Activated B cell treated with CpG ODN at 0.5 μM for 24 hours (primary cell): Measurements from ENCODE around the gene ZBTB5. TPM values are rescaled to one million over a fixed set of nuclear protein-coding genes. Genes with fewer than 3 reads are reported as not detected.

ENCODE experiments used
- ATAC-seq: fragments of 200-7000 bp; cut with Tn5 transposase; one replicate; pipeline ENCODE4 v1.10.0; 2021; ENCODE audit warnings: low read depth, mild to moderate bottlenecking, moderate library complexity
- CTCF ChIA-PET: fragments of 350-600 bp; sonication (Branson Sonifier 250); formaldehyde crosslinking; loops from one replicate; lab custom pipeline; 2021; ENCODE audit warnings: antibody characterized with exemption; lab: Charles Lee
- POLR2A ChIA-PET: fragments of 350-600 bp; sonication (Branson Sonifier 250); formaldehyde crosslinking; loops from one replicate; lab custom pipeline; 2021; ENCODE audit warnings: antibody characterized with exemption; lab: Charles Lee
- DNase-seq: peaks from one replicate; pipeline ENCODE4 v3.0.0; 2022
- H3K27ac Mint-ChIP-seq: one replicate; pipeline ENCODE4 v1.8.0; 2020; ENCODE audit warnings: mixed read lengths
- H3K27me3 Mint-ChIP-seq: one replicate; pipeline ENCODE4 v1.8.0; 2021; ENCODE audit warnings: mixed read lengths
- H3K36me3 Mint-ChIP-seq: one replicate; pipeline ENCODE4 v1.8.0; 2021; ENCODE audit warnings: low read depth, mixed read lengths
- H3K4me1 Mint-ChIP-seq: one replicate; pipeline ENCODE4 v1.8.0; 2021; ENCODE audit warnings: mixed read lengths
- H3K4me3 Mint-ChIP-seq: one replicate; pipeline ENCODE4 v1.8.0; 2020; ENCODE audit warnings: mild to moderate bottlenecking, mixed read lengths
- H3K9me3 Mint-ChIP-seq: one replicate; pipeline ENCODE4 v1.8.0; 2020; ENCODE audit warnings: mixed read lengths
- CTCF ChIP-seq: fragments of 200-600 bp; IDR thresholded peaks from one replicate; pipeline ENCODE4 v1.8.0; 2022; ENCODE audit warnings: antibody characterized with exemption, mild to moderate bottlenecking
- intact Hi-C: fragments of 100-400 bp; cut with micrococcal nuclease; formaldehyde crosslinking; loops from one replicate; pipeline ENCODE4 v1.15.1; 2024
- total RNA-seq: library from RNA; stranded (reverse); gene quantifications from 2 replicates; pipeline ENCODE4 v1.2.3, GENCODE V29; 2022

Gene ZBTB5
- total RNA-seq, 1 donor from 2014 or later, result 28.1 TPM

- Mint-ChIP-seq H3K4me3 (peak overlapping the region; percentile 96), H3K4me1 (peaks cover 36% of the 10 kb centered on the region), H3K27ac (no peak overlapping the region), H3K9me3 (no peaks in the 10 kb centered on the region), H3K27me3 (no peaks in the 10 kb centered on the region), H3K36me3 (peaks cover 52% of the 10 kb centered on the region)
- ChIA-PET POLR2A (interaction anchor here (0.8 to 4.2 kb wide), 6 partner anchors 14 to 142 kb away, joined by 3 to 55 read pairs (median 3); no protein-coding TSS in a partner anchor), CTCF (no interaction called here)
- DNase-seq (no peak), ATAC-seq (no peak)
- no peak for TF ChIP-seq CTCF
- intact Hi-C loops, result loop anchor here (5.0 kb wide), 1 partner anchor 552 kb away; no protein-coding TSS in a partner anchor
Measured at GRCh38 chr9:37424204-37424685, 41.0 kb downstream of the ZBTB5 start.

- H3K27me3 Mint-ChIP-seq, result no peaks in the 10 kb centered on the region
- POLR2A ChIA-PET, result interaction anchor here (0.6 to 4.2 kb wide), 12 partner anchors 9 to 432 kb away, joined by 3 to 55 read pairs (median 4); no protein-coding TSS in a partner anchor
- peaks cover 40% of the 10 kb centered on the region for H3K4me1 Mint-ChIP-seq
- ATAC-seq (no peak), DNase-seq (no peak)
- H3K36me3 Mint-ChIP-seq, result peaks cover 45% of the 10 kb centered on the region
- CTCF ChIA-PET, result no interaction called here
- H3K27ac Mint-ChIP-seq, result no peak overlapping the region
- H3K9me3 Mint-ChIP-seq, result no peaks in the 10 kb centered on the region
- peak overlapping the region; percentile 96 for H3K4me3 Mint-ChIP-seq
- intact Hi-C loops, result loop anchor here (1.0 to 5.0 kb wide), 2 partner anchors 11 to 551 kb away; no protein-coding TSS in a partner anchor
- no peak for TF ChIP-seq CTCF
Measured at GRCh38 chr9:37423508-37423907, 41.7 kb downstream of the ZBTB5 start.

- Mint-ChIP-seq H3K27ac (peak within 1 kb of the TSS; percentile 93), H3K36me3 (peaks cover 35% of the 10 kb centered on the region), H3K4me3 (peak within 1 kb of the TSS; percentile 96), H3K27me3 (no peaks in the 10 kb centered on the region), H3K9me3 (no peaks in the 10 kb centered on the region), H3K4me1 (peaks cover 40% of the 10 kb centered on the region)
- DNase-seq (peak; percentile 90), ATAC-seq (peak; percentile 98)
- intact Hi-C loops, result loop anchor here (1.0 to 5.0 kb wide), 5 partner anchors 11 to 550 kb away; partner anchors contain the start of gene POLR1E
- CTCF ChIA-PET, result interaction anchor here (1.1 to 2.1 kb wide), 2 partner anchors 11 to 15 kb away, joined by 3 to 9 read pairs; no protein-coding TSS in a partner anchor
- TF ChIP-seq CTCF, result no peak
- POLR2A ChIA-PET, result interaction anchor here (0.6 to 4.2 kb wide), 18 partner anchors 10 to 428 kb away, joined by 3 to 55 read pairs (median 4); partner anchors contain the start of genes TOMM5 and ZBTB5
Measured at GRCh38 chr9:37422289-37423104, 42.8 kb downstream of the ZBTB5 start, which contains the start of gene GRHPR. Gene GRHPR, plus strand, starts transcription at chr9:37422696. Its CDS starts 55 bp downstream, at chr9:37422751.

GRCh38 chr9:37421914-37422288, 43.3 kb downstream of the ZBTB5 start:
- Mint-ChIP-seq H3K9me3 (no peaks in the 10 kb centered on the region), H3K36me3 (peaks cover 29% of the 10 kb centered on the region), H3K4me3 (peak overlapping the region; percentile 96), H3K4me1 (peaks cover 42% of the 10 kb centered on the region), H3K27ac (peak overlapping the region; percentile 93), H3K27me3 (no peaks in the 10 kb centered on the region)
- peak; percentile 18 for ATAC-seq
- no peak for TF ChIP-seq CTCF
- no peak for DNase-seq
- POLR2A ChIA-PET, result interaction anchor here (0.7 to 4.2 kb wide), 15 partner anchors 10 to 428 kb away, joined by 3 to 55 read pairs (median 6); partner anchors contain the start of genes TOMM5 and ZBTB5
- CTCF ChIA-PET, result interaction anchor here (1.1 to 2.1 kb wide), 2 partner anchors 11 to 14 kb away, joined by 3 to 9 read pairs; no protein-coding TSS in a partner anchor
- intact Hi-C loops, result loop anchor here (1.0 to 5.0 kb wide), 4 partner anchors 11 to 550 kb away; partner anchors contain the start of gene POLR1E
